Measurements from ENCODE around the gene SESN1. TPM values are rescaled to one million over a fixed set of nuclear protein-coding genes. Genes with fewer than 3 reads are reported as not detected.

Gene SESN1
- total RNA-seq, 2 donors from 2014 or later = 26.2 to 63.1 TPM

DNA sequence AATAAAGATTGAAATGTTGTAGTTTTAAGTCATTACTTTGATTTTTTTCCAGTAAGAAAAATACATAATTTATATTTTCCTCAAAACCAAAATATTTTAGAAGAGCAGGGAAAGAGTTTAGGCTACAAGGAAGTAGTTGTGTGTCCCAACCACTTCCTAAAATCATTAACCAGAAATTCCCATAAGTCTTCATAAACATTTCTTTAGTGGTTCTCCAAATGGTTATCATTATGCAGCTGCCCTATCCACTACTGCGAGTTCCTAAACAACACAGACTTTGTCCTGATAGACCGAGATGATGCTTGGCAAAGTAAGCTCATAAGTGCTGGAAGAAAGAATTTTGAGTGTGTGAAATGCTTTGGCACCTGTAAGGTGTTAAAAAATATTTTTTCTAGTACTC lies 152.8 kb downstream of the SESN1 start:
- Histone ChIP-seq H3K36me3 (no peaks in the 10 kb centered on the region), H3K4me3 (no peak overlapping the region), H3K9me3 (no peaks in the 10 kb centered on the region), H3K27me3 (replicated peaks; ENCODE audit: insufficient read depth) (no peaks in the 10 kb centered on the region), H3K4me1 (ENCODE audit: control insufficient read depth in 1 of 2, low read depth in 2 of 2) (peaks cover 8 to 30% of the 10 kb centered on the region in 2 donors), H3K27ac (no peak overlapping the region)
- DNase-seq (ENCODE audit: low spot score) (no peak), ATAC-seq (ENCODE audit: insufficient number of reproducible peaks, low FRiP score, low read depth) (no peak)
- TF ChIP-seq, protein P1, sequence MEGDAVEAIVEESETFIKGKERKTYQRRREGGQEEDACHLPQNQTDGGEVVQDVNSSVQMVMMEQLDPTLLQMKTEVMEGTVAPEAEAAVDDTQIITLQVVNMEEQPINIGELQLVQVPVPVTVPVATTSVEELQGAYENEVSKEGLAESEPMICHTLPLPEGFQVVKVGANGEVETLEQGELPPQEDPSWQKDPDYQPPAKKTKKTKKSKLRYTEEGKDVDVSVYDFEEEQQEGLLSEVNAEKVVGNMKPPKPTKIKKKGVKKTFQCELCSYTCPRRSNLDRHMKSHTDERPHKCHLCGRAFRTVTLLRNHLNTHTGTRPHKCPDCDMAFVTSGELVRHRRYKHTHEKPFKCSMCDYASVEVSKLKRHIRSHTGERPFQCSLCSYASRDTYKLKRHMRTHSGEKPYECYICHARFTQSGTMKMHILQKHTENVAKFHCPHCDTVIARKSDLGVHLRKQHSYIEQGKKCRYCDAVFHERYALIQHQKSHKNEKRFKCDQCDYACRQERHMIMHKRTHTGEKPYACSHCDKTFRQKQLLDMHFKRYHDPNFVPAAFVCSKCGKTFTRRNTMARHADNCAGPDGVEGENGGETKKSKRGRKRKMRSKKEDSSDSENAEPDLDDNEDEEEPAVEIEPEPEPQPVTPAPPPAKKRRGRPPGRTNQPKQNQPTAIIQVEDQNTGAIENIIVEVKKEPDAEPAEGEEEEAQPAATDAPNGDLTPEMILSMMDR (IDR thresholded peaks at IDR 0.05) = no peak

DNA sequence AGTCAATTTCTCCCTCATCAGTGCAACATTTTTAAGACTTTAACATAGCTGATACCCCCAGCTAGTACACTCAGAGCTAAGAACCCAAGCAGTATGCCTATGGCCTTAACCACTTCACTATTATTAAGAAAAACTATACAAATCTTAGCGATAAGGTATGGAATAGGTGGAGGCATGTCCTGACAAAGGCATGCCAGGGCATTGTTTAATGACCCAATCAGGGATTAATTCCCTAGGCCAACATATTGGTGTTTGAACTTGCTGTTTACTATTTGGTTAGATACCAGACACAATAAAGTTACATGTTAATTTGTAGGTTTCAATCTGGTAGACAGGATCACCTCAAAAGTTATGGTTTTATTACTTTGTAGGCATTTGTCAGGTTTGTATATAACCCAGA lies 153.4 kb downstream of the SESN1 start:
- Histone ChIP-seq H3K4me1 (ENCODE audit: control insufficient read depth in 1 of 2, low read depth in 2 of 2) (peaks cover 2 to 25% of the 10 kb centered on the region in 2 donors), H3K27ac (no peak overlapping the region), H3K9me3 (no peaks in the 10 kb centered on the region), H3K36me3 (no peaks in the 10 kb centered on the region), H3K27me3 (replicated peaks; ENCODE audit: insufficient read depth) (no peaks in the 10 kb centered on the region), H3K4me3 (no peak overlapping the region)
- no peak for DNase-seq (ENCODE audit: low spot score)
- no peak for ATAC-seq (ENCODE audit: insufficient number of reproducible peaks, low FRiP score, low read depth)
- TF ChIP-seq, protein P1 (IDR thresholded peaks at IDR 0.05) = no peak

DNA sequence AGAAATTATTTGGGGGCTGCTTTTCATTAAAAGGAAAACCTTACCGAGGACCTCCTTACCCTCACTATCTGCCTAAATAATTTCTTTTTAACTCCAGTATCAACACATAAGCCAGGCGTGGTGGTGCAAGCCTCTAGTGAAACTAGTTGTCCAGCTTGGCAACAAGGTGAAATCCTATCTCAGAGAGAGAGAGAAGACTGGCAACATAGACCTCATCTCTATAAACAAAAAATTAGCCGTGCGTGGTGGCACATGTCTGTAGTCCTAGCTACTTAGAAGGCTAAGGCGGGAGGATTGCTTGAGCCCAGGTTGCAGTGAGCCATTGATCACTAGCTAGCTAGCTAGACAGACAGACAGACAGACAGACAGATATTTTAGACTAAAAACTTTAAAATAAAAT lies 153.9 kb downstream of the SESN1 start:
- Histone ChIP-seq H3K4me1 (ENCODE audit: control insufficient read depth in 1 of 2, low read depth in 2 of 2) (peaks cover 0 to 19% of the 10 kb centered on the region in 2 donors), H3K4me3 (no peak overlapping the region), H3K27ac (no peak overlapping the region), H3K36me3 (no peaks in the 10 kb centered on the region), H3K27me3 (replicated peaks; ENCODE audit: insufficient read depth) (no peaks in the 10 kb centered on the region), H3K9me3 (no peaks in the 10 kb centered on the region)
- TF ChIP-seq, protein P1 (IDR thresholded peaks at IDR 0.05) = no peak
- no peak for ATAC-seq (ENCODE audit: insufficient number of reproducible peaks, low FRiP score, low read depth)
- no peak for DNase-seq (ENCODE audit: low spot score)

DNA sequence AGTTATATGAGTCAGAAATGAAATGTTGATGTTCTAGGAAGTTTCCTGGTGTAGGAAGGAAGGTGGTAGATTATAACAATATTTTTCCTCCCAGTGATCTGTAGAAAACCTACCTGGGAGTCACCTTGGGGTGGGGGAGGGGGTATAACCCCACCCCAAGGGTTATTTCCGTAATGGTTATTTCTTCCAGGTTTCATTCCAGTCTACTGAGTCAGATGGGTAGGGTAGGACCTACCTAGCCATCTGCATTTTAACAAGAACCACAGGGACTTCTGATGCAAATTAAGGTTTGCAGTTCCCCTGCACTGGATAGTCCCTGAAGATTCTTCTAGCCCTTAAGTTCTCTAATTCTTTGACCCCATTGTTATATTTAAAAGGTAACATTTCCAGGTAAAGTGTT lies 157.5 kb downstream of the SESN1 start:
- Histone ChIP-seq H3K9me3 (no peaks in the 10 kb centered on the region), H3K27me3 (replicated peaks; ENCODE audit: insufficient read depth) (no peaks in the 10 kb centered on the region), H3K4me1 (ENCODE audit: control insufficient read depth in 1 of 2, low read depth in 2 of 2) (no peaks in the 10 kb centered on the region), H3K36me3 (no peaks in the 10 kb centered on the region), H3K27ac (no peak overlapping the region), H3K4me3 (no peak overlapping the region)
- no peak for DNase-seq (ENCODE audit: low spot score)
- ATAC-seq (ENCODE audit: insufficient number of reproducible peaks, low FRiP score, low read depth) = no peak
- TF ChIP-seq, protein P1 (IDR thresholded peaks at IDR 0.05) = no peak

Other genes starting within 250 kb of the SESN1 start
- 10 to 100 TPM; 11.5 to 22.5 TPM for gene ARMC2, start 246.4 kb downstream of the SESN1 start, total RNA-seq
- 10 to 100 TPM in 1 of 2 donors, 1 to 10 TPM in 1; 9.8 to 29.5 TPM for gene CEP57L1, start 661 bp upstream of the SESN1 start, total RNA-seq